GM13976 (cell line): ENCODE data around the gene CSNK1G1.

Experiments used
- DNase-seq: peaks from one replicate; pipeline ENCODE4 v3.0.0; 2012; ENCODE audit warnings: low spot score
- in situ Hi-C: fragments of 300-500 bp; cut with MboI; formaldehyde crosslinking; loops from one replicate; pipeline ENCODE4 v1.12.0; 2022; ENCODE audit warnings: low sequenced_read_pairs, mixed read lengths, inconsistent platforms; ENCODE audit not compliant: unreplicated experiment
- TF ChIP-seq, protein P1 (sequence below): IDR thresholded peaks from 2 replicates; pipeline ENCODE4 v1.5.1; 2012; ENCODE audit warnings: borderline replicate concordance, mild to moderate bottlenecking; ENCODE audit not compliant: insufficient read depth; ENCODE audit errors: extremely low read depth, missing control alignments, control extremely low read depth

Gene CSNK1G1

DNA sequence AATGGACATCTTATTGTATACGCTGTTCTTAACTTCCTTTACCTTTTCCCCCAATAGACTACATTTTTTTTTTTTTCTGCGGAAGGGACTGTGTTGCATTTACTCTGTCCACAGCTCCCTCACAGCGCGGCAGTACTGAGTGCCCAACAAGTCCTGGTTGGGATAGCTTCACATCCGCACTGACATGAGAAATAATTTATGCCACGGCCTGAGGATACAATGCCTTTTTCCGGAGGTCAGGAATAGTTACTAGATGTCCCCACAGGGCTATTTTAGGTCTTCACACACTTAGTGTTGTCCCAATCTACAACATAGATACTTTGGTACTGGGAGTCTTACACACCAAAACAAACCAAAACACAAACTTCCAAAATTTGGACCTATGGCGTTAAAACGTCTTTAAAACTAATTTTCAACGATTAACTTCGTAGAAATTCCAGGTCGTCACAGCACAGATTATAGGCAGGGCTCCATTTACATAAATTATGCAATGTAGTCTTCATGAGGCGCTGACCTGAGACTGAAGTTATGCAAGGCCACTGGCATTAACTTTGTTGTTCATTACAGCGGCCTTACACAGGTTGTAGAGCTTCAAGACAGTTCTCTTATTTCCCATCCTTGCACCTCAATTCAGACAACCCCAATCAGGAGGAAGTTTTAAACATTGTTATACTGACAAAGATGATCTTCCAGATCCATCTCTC is 192.2 kb downstream of the CSNK1G1 start:
- TF ChIP-seq, protein P1, sequence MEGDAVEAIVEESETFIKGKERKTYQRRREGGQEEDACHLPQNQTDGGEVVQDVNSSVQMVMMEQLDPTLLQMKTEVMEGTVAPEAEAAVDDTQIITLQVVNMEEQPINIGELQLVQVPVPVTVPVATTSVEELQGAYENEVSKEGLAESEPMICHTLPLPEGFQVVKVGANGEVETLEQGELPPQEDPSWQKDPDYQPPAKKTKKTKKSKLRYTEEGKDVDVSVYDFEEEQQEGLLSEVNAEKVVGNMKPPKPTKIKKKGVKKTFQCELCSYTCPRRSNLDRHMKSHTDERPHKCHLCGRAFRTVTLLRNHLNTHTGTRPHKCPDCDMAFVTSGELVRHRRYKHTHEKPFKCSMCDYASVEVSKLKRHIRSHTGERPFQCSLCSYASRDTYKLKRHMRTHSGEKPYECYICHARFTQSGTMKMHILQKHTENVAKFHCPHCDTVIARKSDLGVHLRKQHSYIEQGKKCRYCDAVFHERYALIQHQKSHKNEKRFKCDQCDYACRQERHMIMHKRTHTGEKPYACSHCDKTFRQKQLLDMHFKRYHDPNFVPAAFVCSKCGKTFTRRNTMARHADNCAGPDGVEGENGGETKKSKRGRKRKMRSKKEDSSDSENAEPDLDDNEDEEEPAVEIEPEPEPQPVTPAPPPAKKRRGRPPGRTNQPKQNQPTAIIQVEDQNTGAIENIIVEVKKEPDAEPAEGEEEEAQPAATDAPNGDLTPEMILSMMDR, result no peak
- in situ Hi-C loops, result no loop called here
- DNase-seq, result no peak

DNA sequence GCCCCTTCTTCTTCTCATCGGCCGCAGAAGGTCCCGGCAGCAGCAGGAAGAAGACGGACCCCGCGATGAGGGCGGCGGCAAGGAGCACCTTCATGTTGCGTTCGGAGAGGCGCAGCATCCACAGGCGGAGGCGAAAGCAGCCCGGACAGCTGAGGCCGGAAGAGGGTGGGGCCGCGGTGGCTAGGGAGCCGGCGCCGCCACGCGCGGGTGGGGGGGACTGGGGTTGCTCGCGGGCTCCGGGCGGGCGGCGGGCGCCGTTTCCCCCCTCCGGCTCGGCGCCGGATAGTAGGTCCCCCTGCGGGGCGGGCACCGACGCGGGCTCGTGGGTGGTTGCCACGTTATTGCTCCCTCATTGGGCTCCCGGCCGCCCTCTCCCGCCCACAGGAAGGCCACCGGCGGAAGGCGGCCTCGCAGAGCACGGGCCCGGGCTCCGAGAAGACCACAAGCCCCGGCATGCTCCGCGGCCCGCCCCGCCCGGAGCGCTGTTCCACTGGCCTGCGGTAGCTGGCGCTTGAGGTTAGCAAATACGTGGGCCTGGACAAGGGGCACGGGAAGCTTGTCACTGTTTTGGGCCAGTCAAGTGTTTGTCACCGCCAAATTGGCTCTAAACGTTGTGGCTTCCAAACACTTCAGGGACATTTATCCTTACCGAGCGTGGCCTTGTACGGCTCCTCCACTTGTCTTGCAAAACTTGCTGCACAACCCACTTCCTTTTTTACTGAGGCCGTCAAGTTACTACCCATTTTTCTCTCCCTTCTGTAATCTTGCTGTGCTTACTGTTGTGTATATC is 192.9 kb downstream of the CSNK1G1 start, which contains the start of gene PPIB:
Gene PPIB (minus strand): TSS at position 154 of the 790 bp plus-strand sequence. CDS start 36 bp downstream, at position 118.
- peak; percentile 97 for DNase-seq
- in situ Hi-C loops, result no loop called here
- TF ChIP-seq, protein P1, result peak; percentile 74

DNA sequence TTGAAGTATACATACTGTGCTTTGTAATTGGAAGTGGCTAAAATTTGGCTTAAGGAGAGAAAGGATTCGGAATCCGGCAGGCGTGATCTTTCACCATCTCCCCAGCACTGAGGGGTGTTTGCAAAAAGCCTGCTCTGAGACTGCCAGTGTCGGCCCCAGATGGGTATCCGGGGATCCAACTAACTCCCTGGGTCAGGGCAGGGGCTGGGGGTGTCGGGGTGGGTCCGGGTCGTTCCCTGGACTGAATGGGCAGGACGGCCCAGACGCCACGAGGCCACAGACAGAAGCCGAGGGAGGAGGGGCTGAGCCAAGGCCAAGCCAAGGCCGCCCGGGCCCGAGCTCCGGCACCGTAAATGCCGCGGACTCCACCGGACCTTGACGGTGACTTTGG is 193.5 kb downstream of the CSNK1G1 start:
- TF ChIP-seq, protein P1, result no peak
- no peak for DNase-seq
- in situ Hi-C loops, result no loop called here

DNA sequence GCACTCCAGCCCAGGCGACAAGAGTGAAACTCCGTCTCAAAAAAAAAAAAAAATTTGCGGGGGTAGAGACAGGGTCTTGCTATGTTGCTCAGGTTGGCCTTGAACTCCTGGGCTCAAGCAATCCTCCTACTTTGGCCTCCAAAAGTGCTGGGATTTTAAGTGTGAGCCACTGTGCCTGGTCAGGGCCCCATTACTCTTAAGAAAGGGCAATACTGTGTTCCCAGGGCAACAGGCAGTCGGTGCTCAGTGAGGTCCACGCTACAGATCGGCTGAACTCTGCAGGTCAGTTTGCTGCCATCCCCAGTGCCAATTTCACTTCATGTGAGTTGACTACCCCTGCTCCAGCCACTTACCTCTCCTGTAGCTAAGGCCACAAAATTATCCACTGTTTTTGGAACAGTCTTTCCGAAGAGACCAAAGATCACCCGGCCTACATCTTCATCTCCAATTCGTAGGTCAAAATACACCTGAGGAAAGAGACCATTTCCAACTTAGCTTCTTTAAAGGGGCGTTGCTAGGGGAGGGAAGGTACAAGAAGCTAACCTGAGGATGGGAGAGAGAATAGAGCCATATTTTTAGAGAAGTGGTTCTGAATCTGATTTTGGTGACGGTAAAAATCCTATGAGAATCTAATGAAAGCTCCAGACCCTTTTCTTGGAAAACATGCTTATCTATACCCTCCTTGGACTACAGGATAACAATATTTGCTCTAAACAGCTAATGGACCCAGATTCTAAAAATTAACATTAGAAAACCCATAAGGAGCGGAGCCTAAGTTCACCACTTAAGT is 194.1 kb downstream of the CSNK1G1 start:
- TF ChIP-seq, protein P1, result no peak
- in situ Hi-C loops, result no loop called here
- no peak for DNase-seq

DNA sequence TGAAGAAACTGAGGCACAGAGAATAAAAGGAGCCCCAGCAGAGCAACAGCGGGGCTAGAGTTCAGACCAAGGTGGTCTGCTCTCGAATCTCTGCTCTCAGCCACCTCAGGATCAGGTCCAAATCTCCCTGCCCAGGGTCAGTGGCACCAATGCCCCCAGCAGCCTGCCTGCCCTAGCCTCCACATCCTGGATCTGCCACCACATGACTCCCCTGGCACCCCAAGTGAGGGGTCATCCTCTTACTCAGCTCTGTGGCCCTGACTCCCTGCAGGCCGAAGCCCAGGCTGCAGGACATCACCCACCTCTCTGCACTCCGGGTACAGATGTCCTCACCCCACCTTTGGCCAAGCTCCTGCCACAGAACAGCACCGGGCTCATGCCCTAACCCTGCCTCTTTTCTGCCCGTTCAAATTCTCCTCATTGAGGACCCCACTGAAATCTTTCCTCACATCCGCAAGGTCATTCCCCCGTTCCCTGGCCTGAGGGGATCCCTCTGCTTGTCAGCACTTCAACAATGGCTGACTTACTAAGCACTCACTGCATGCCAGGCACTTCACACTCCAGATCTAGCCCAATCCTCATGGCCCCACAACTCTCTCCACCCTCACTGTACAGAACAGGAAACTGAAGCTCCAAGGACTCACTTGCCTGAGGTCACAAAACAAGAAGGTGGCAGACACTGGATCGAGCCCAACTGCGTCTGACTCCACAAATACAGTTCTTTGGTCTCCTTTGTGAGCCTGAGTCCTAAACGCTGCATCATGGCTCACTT is 197.4 kb downstream of the CSNK1G1 start:
- no peak for DNase-seq
- TF ChIP-seq, protein P1, result no peak
- in situ Hi-C loops, result no loop called here
